Activated CD8-positive, alpha-beta memory T cell treated with anti-CD3 and anti-CD28 coated beads, Interleukin-2, amount 50 U/mL, for 4 hours (primary cell): Measurements from ENCODE around the gene LCP1.
"Not testable (repeated sequence)": the region's sequence is repeated elsewhere in the genome, so short reads cannot be mapped to it uniquely, and the experiment has no call there.

ENCODE experiments used
- DNase-seq: peaks from one replicate; pipeline ENCODE4 v3.0.0-alpha.2; 2020

The LCP1 gene

GRCh38 chr13:46181377-46181839, 569 bp downstream of the LCP1 start:
- DNase-seq: no peak

DNA sequence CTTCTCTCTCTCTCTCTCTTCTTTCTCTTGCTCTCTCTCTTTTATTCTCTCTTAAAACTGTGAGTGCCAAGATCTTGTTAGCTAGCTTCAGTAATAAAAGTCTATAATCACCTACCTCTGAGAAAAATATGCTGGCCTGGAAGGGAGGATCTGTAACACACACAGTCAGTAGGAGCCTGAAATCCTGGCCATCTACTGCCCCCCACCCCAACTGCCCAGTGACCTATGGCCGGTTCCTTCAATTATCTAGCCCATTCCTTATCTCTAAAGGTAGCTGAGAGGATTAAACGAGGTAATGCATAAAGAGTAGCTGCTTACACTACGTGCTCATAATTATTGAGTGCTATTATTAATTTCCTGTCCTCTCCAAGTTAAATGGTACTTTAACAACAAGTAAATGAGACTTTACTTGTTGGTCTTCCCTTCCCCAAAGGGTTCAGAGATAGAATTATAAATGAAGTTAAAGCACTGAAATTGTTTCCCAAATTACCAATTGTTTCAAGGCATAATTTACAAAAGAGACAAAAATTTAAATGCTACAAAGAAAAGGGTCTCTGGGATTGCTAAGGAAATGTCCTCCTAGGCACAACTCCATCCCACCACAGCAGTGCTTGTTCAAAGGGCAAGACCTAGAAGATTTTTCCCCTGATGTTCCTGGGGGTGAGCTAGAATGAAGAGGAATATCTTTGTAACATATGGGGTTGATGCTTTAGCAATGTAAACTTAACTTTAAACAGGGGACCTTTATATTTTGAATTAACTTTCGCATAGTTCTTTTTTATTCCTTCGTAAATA, 1.8 kb downstream of the LCP1 start:
- no peak for DNase-seq

GRCh38 chr13:46179491-46179908, 2.5 kb downstream of the LCP1 start:
- peak; percentile 79 for DNase-seq

- no peak for DNase-seq
Measured at GRCh38 chr13:46178821-46179220, 3.2 kb downstream of the LCP1 start.

DNA sequence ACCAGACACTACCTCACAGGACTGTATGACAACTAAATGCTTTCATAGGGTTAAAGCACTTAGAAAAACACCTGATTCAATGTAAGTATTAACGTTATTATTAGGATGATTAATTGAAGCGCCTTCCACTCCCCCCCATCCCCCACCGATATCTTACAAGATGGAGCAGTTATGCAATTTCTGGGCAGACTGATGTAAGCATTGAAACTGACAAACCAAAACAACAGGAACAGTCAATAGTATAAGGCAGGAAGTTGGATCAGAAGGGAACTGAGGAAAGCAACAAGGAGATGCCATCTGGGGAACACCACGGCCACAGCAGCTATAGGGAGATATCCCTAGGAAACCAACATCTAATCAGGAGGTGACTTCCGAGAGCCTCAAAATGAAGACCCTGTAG, 3.8 kb downstream of the LCP1 start:
- DNase-seq: no peak

- no peak for DNase-seq
Measured at GRCh38 chr13:46176756-46177155, 5.2 kb downstream of the LCP1 start.

DNA sequence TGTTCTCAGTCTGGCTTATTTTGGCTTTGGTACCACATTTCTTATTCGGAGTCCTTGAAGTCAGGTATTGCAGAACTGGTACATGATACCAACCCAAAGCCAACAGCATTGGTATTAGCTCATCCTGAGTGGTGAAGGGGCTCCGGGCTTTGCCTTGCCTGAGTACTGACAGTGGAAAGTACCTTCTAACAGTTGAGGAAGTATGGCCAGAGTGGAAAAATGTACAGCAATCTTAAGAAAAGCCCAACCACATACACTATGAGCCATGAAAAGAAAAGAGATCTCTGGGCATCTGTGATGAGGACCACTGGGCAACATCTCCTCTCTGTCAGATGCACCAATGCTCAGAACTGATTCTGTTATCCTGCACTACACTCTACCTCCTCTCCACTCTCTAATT, 8.3 kb downstream of the LCP1 start:
- no peak for DNase-seq

DNA sequence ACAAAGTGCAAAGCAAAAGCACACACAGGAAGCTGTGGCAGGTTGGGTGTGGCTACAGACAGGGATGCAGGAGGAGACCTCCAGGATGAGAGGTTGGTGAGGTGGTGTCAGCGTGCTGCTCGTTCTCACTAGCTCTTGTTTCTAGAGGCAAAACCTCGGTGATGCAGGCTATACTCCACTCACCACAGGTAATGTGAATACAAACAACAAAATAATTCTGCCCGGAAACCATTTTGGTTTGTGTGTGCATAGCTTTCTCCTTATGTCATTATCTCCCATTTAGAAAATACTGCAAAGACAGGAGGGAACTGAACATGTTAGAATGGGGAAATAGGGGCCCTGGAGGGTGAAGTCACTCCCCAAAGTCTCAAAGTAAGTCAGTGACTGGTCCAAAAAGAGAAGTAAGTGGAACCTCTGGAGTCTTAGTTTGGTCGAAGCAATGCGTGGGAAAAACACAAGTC, 9.4 kb downstream of the LCP1 start:
- no peak for DNase-seq

DNA sequence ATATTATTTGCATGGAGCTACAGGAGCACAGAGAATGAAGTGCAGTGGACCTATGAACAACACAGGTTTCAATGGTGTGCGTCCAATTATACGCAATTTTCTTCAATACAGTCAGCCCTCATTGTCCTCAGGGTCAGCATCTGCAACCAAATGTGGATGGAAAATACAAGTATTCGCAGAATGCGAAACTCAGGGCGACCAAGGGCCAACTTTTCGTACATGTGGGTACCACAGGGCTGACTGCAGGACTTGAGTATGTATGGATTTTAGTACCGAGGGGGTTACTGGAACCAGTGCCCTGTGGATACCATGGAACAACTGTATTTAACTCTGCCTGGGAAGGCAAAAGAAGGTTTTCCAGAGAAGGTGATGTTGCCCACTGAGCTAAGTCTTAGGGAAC, 10.2 kb downstream of the LCP1 start:
- DNase-seq: no peak

GRCh38 chr13:46171217-46171616, 10.8 kb downstream of the LCP1 start:
- no peak for DNase-seq

DNA sequence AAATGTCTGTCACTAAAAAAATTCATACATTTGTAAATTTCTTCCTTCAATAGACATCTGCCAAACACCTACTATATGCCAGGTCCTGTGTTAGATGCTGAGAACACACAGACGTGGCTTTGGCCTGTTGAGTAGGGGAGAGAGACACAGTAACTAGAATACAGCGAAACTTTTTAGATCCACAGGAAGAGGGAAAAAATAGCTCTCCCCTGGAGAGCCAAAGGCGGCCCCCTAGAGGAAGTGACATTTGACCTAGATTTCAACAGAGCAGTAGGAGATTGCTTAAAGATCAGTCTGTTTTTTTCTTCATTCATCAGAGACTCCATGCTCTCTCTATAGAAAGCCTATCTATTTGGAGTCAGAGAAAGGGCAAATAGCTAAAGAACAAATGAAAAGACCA, 11.3 kb downstream of the LCP1 start:
- no peak for DNase-seq

DNA sequence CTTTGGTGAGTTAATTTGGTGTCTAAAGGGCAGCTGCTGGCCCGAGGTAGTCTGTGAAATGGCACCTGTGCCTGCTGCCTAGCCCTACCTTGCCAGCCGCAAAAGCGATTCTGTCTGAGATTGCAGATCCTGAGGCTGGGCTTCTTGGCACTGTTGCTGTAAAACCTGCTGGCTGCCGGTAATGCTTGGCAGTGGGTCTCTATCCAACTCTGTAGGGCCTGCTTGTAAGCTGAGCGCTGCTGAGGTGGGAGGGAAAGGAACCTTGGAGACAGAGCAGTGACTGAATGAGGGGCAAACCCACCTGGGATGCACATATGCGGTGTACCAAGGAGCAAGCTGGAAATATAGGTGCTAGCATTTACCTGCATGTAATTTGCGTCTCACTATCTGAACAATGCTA, 11.7 kb downstream of the LCP1 start:
- no peak for DNase-seq

- DNase-seq: no peak
Measured at GRCh38 chr13:46169758-46170157, 12.2 kb downstream of the LCP1 start.

DNA sequence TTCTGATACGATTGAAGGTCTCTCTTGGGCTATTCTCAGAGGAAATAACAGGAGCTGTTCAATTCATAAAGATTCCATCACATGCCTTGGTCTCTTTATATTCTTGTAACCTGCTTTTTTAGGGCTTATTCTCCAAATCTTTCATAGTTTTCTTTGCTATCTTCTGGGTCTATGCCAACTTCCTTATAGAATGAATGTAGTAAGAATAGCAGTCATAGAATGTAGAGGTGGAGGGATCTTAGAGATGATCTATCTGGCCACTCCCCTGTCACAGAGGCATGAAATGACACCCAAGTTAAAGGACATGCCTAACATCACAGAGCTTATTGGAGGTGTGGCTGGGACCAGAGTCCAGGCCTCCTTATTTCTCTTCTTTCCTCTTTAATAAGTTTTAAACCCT, 13.2 kb downstream of the LCP1 start:
- DNase-seq: no peak

DNA sequence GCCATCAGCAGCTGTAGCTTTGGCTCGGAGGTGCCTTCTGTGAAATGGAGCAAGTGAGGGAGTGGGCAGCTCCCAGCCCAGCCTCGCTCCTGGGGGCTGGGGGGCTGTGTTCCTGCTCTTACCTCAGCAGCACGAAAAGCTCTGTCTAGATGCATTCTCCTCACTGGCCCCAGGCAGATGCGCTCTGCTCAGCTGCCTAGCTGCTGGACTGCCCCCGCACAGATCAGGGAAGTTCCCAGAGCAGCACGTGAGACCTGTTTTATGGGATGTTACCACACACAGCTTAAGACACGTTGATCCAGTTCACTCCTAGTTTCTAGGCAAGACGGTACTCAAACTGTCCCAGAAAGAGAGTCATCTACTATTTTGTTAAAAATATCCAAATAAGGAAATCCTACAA, 13.6 kb downstream of the LCP1 start:
- peak; percentile 42 for DNase-seq

GRCh38 chr13:46166947-46167610, 14.9 kb downstream of the LCP1 start:
- DNase-seq: no peak

- DNase-seq: no peak
Measured at GRCh38 chr13:46166224-46166584, 15.8 kb downstream of the LCP1 start.

GRCh38 chr13:46165485-46166223, 16.3 kb downstream of the LCP1 start:
- no peak for DNase-seq

- DNase-seq: no peak
Measured at GRCh38 chr13:46164661-46165060, 17.3 kb downstream of the LCP1 start.

GRCh38 chr13:46162741-46163140, 19.2 kb downstream of the LCP1 start:
- not testable (repeated sequence) for DNase-seq

GRCh38 chr13:46160471-46161066, 21.4 kb downstream of the LCP1 start:
- no peak for DNase-seq

DNA sequence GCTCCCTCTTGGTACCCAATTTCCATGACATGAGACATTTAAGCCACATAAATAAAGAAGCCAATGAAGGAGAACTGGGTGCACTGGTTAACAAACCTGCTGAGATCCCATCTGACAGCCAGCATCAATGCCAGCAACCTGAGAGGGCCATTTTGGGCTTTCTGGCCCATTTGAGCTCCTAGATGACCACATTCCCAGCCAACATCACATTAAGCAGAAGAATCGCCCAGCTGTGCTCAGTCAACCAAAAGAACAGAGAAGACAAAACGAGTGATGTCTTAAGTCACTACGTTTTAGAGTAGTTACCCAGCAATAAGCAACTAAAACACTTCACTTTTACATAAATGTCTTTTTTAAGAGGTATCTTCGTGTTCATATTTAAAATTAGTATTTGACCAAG, 21.9 kb downstream of the LCP1 start:
- no peak for DNase-seq

DNA sequence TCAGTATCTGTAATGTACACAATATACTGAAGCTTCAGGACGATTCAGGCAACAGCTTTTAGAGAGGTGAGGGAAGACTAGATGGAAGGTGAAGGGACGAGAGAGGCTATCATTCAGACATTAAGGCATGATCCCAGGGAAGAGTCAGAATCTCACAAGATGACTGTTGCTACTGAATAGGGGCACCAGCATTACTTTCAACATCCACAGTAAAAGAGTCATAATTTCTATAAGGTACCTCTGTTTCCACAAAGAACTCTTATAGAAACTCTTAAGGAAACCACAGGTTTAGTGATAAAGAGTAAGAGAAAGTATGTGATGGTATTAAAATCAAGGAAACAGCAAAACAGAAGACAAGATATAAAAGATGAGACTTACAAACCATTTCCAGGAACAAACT, 23.0 kb downstream of the LCP1 start:
- DNase-seq: no peak
